Measurements from ENCODE around the gene KCTD16. TPM values are rescaled to one million over a fixed set of nuclear protein-coding genes. Genes with fewer than 3 reads are reported as not detected.
A peak's percentile ranks its signal among the peaks of the same experiment; 100 is the strongest.

The KCTD16 gene
- total and polyA plus RNA-seq, 5 donors = 0.07 to 1.1 (median 0.44) TPM

DNA sequence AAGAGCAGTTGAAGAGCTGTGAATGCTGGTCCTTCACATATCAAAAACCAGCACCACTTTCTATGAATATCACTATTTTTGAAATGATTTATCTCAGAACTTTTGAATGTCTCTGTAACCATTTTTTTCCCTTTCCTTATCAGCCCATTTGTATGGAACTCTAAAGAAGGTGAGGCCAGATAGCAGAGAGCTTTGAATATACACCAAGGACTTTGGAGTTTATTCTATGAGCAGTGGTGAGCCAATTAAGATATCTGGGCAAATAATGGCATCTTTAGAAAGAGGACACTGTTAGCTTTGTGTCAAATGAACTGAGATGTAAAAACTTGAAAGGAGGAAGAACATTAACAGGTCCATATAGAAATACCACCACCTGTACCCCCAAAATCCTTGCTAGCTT, 22.0 kb downstream of the KCTD16 start:
- ATAC-seq (no peak), DNase-seq (no peak)
- Histone ChIP-seq H3K4me3 (ENCODE audit: low read length) (no peak overlapping the region), H3K27me3 (ENCODE audit: control insufficient read depth, insufficient read depth) (no peaks in the 10 kb centered on the region), H3K27ac (ENCODE audit: low read length) (no peak overlapping the region), H3K9me3 (ENCODE audit: control insufficient read depth, low read length) (no peaks in the 10 kb centered on the region), H3K4me1 (ENCODE audit: control insufficient read depth, insufficient read depth, low read length) (no peaks in the 10 kb centered on the region)
- intact Hi-C loops (cut with DNase I) = no loop called here

DNA sequence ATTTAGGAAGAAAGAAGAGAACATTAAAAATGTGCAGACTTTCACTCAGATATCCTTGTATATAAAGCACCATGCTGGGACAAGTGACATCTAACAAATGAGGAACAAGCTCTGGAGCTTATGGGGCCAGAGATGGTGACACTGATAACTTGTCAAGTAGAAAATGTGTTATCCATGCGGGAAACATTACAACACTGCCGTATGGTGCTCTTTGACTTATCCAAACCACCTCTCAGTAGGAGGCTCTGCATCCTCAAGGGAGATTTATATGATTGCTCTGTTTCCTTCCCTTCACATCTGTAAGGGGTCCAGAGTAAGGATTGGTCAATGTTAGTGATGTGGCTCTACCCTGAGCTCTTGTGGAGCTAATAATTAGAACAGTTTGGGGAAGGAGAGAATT, 23.5 kb downstream of the KCTD16 start:
- no peaks in the 10 kb centered on the region for H3K27me3 ChIP-seq (ENCODE audit: control insufficient read depth, insufficient read depth)
- H3K9me3 ChIP-seq (ENCODE audit: control insufficient read depth, low read length) = no peaks in the 10 kb centered on the region
- no peak overlapping the region for H3K4me3 ChIP-seq (ENCODE audit: low read length)
- no peaks in the 10 kb centered on the region for H3K4me1 ChIP-seq (ENCODE audit: control insufficient read depth, insufficient read depth, low read length)
- intact Hi-C loops (cut with DNase I) = no loop called here
- no peak overlapping the region for H3K27ac ChIP-seq (ENCODE audit: low read length)
- DNase-seq (no peak), ATAC-seq (no peak)
- WGBS = 66% methylated on average over 2 of the region's 2 CpGs

- Histone ChIP-seq H3K9me3 (ENCODE audit: control insufficient read depth, low read length) (no peaks in the 10 kb centered on the region), H3K27me3 (ENCODE audit: control insufficient read depth, insufficient read depth) (no peaks in the 10 kb centered on the region), H3K4me1 (ENCODE audit: control insufficient read depth, insufficient read depth, low read length) (no peaks in the 10 kb centered on the region), H3K4me3 (ENCODE audit: low read length) (no peak overlapping the region), H3K27ac (ENCODE audit: low read length) (no peak overlapping the region)
- intact Hi-C loops (cut with DNase I) = no loop called here
- WGBS = 66% methylated on average over 4 of the region's 4 CpGs
- no peak for DNase-seq
- no peak for ATAC-seq
Measured at GRCh38 chr5:144195448-144195847, 24.8 kb downstream of the KCTD16 start.

- intact Hi-C loops (cut with DNase I) = no loop called here
- WGBS = 85% methylated on average over 1 of the region's 1 CpG
Measured at GRCh38 chr5:144196612-144197011, 25.9 kb downstream of the KCTD16 start.

GRCh38 chr5:144198386-144198785, 27.7 kb downstream of the KCTD16 start:
- Histone ChIP-seq H3K9me3 (ENCODE audit: control insufficient read depth, low read length) (no peaks in the 10 kb centered on the region), H3K4me3 (ENCODE audit: low read length) (no peak overlapping the region), H3K4me1 (ENCODE audit: control insufficient read depth, insufficient read depth, low read length) (no peaks in the 10 kb centered on the region), H3K27me3 (ENCODE audit: control insufficient read depth, insufficient read depth) (no peaks in the 10 kb centered on the region), H3K27ac (ENCODE audit: low read length) (no peak overlapping the region)
- WGBS = 84% methylated on average over 3 of the region's 3 CpGs
- no peak for ATAC-seq
- no peak for DNase-seq
- intact Hi-C loops (cut with DNase I) = no loop called here

More at GRCh38 chr5:144196612-144197011, 25.9 kb downstream of the KCTD16 start:
- no peaks in the 10 kb centered on the region for H3K4me1 ChIP-seq (ENCODE audit: control insufficient read depth, insufficient read depth, low read length)
- no peaks in the 10 kb centered on the region for H3K27me3 ChIP-seq (ENCODE audit: control insufficient read depth, insufficient read depth)
- H3K27ac ChIP-seq (ENCODE audit: low read length) = no peak overlapping the region
- no peaks in the 10 kb centered on the region for H3K9me3 ChIP-seq (ENCODE audit: control insufficient read depth, low read length)
- ATAC-seq = no peak
- H3K4me3 ChIP-seq (ENCODE audit: low read length) = no peak overlapping the region
- no peak for DNase-seq

GRCh38 chr5:144201588-144201987, 30.9 kb downstream of the KCTD16 start:
- intact Hi-C loops (cut with DNase I) = loop anchor here in 2 of 4 donors (10.0 kb wide), 2 partner anchors 183 to 1033 kb away; no protein-coding TSS in a partner anchor
- no peak for ATAC-seq
- no peak for DNase-seq
- no peak overlapping the region for H3K4me3 ChIP-seq (ENCODE audit: low read length)
- H3K9me3 ChIP-seq (ENCODE audit: control insufficient read depth, low read length) = no peaks in the 10 kb centered on the region
- H3K27ac ChIP-seq (ENCODE audit: low read length) = no peak overlapping the region
- WGBS = 49% methylated on average over 5 of the region's 5 CpGs
- no peaks in the 10 kb centered on the region for H3K27me3 ChIP-seq (ENCODE audit: control insufficient read depth, insufficient read depth)
- no peaks in the 10 kb centered on the region for H3K4me1 ChIP-seq (ENCODE audit: control insufficient read depth, insufficient read depth, low read length)

DNA sequence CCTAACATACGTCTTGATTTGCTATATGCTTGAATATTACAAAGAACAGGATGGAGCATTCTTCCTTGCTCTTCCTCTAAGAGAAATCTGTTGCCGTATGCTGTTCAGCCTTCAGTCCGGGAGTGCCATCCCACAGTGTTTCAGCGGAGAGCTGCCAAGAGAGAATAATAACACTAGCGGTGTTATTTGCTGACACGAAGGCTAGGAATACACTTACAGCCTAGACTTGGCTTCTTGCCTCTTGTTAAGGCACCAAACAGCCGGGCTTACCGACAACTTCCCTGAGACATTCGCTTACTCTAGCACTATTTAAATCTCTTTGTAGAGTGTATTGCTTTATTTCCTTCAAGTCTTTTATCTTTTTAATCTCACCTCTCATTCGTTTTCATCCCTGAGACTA, 31.4 kb downstream of the KCTD16 start:
- intact Hi-C loops (cut with DNase I) = loop anchor here in 2 of 4 donors (10.0 kb wide), 2 partner anchors 183 to 1033 kb away; no protein-coding TSS in a partner anchor
- no peaks in the 10 kb centered on the region for H3K27me3 ChIP-seq (ENCODE audit: control insufficient read depth, insufficient read depth)
- 17% methylated on average over 10 of the region's 10 CpGs for WGBS
- H3K4me1 ChIP-seq (ENCODE audit: control insufficient read depth, insufficient read depth, low read length) = no peaks in the 10 kb centered on the region
- no peaks in the 10 kb centered on the region for H3K9me3 ChIP-seq (ENCODE audit: control insufficient read depth, low read length)
- DNase-seq (no peak), ATAC-seq (peak; percentile 40 to 55)
- no peak overlapping the region for H3K27ac ChIP-seq (ENCODE audit: low read length)
- H3K4me3 ChIP-seq (ENCODE audit: low read length) = no peak overlapping the region

DNA sequence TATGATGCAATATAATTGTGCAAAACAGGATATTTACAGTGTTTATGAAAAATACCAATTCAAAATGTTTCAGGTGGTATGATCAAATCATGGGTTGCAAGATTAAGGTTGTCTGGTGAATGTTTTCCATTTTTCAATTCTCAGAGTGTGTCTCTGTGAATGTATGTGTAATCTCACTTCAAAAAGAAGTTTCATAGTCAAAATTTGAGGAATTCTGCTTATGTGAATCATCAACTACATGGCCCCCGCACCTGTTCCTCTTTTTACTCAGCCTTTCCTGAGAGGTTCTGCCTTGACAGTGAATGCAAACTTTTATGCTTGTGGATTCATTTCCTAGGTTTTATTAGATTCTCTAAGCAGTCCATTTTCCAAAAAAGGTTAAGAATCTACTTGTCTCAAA, 32.1 kb downstream of the KCTD16 start:
- H3K4me1 ChIP-seq (ENCODE audit: control insufficient read depth, insufficient read depth, low read length) = no peaks in the 10 kb centered on the region
- intact Hi-C loops (cut with DNase I) = loop anchor here in 2 of 4 donors (10.0 kb wide), 2 partner anchors 182 to 1032 kb away; no protein-coding TSS in a partner anchor
- ATAC-seq = no peak
- no peak overlapping the region for H3K27ac ChIP-seq (ENCODE audit: low read length)
- DNase-seq = no peak
- H3K9me3 ChIP-seq (ENCODE audit: control insufficient read depth, low read length) = no peaks in the 10 kb centered on the region
- WGBS = 88% methylated on average over 1 of the region's 1 CpG
- H3K4me3 ChIP-seq (ENCODE audit: low read length) = no peak overlapping the region
- no peaks in the 10 kb centered on the region for H3K27me3 ChIP-seq (ENCODE audit: control insufficient read depth, insufficient read depth)

DNA sequence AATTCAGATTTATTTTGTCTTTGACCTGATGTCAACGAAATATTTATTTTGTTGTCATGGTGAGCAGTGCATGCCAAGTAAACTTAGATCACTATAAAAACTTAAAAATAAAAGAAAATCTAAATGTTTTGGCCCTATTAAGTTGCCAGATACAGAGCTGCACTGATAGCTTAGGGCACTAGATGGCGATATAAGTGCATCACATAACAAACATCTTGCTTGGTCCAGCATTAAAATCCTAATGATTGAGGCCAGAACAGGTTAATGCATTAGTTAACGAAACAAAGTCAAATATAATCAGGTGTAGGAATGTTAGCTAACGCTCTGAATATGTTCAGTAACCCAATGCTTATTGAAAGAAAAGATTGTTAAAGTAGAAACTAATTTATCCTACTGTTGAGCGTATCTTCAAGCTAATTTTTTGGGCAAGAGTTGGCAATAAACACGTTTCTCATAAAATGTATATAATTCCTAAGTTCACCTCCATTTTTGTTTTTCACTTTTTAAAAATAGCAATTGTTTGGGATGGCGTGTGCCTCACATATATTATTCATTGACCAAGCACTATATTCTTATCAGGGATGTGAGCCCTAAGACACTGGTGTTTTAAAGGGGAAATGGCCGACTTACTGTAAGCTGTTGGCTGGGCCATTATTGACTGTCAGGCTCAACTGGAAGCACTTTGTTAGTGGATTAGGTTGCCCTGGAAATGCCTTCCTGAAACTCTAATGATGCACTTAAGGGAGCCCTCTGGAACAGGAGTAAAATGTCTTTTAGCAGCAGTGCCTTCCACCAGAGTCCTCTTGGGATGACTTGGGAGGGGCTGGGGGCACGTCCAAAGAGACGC, 33.3 kb downstream of the KCTD16 start:
- Histone ChIP-seq H3K27ac (ENCODE audit: low read length) (no peak overlapping the region), H3K4me3 (ENCODE audit: low read length) (no peak overlapping the region), H3K9me3 (ENCODE audit: control insufficient read depth, low read length) (no peaks in the 10 kb centered on the region), H3K27me3 (ENCODE audit: control insufficient read depth, insufficient read depth) (no peaks in the 10 kb centered on the region), H3K4me1 (ENCODE audit: control insufficient read depth, insufficient read depth, low read length) (no peaks in the 10 kb centered on the region)
- DNase-seq (no peak), ATAC-seq (peak; percentile 61 to 73)
- intact Hi-C loops (cut with DNase I) = loop anchor here in 2 of 4 donors (10.0 kb wide), 2 partner anchors 181 to 1031 kb away; no protein-coding TSS in a partner anchor
- 35% methylated on average over 10 of the region's 10 CpGs for whole genome bisulfite sequencing

GRCh38 chr5:144205141-144205551, 34.5 kb downstream of the KCTD16 start:
- Histone ChIP-seq H3K27ac (ENCODE audit: low read length) (no peak overlapping the region), H3K4me1 (ENCODE audit: control insufficient read depth, insufficient read depth, low read length) (no peaks in the 10 kb centered on the region), H3K9me3 (ENCODE audit: control insufficient read depth, low read length) (no peaks in the 10 kb centered on the region), H3K27me3 (ENCODE audit: control insufficient read depth, insufficient read depth) (no peaks in the 10 kb centered on the region), H3K4me3 (ENCODE audit: low read length) (peak overlapping the region; percentile 0)
- ATAC-seq = peak; percentile 66 to 68
- peak; percentile 37 to 61 (median 57) for DNase-seq
- intact Hi-C loops (cut with DNase I) = loop anchor here in 3 of 4 donors (5.0 to 10.0 kb wide), 3 partner anchors 180 to 1842 kb away; no protein-coding TSS in a partner anchor
- WGBS = 2% methylated on average over 31 of the region's 31 CpGs

GRCh38 chr5:144206141-144206540, 35.5 kb downstream of the KCTD16 start:
- H3K27me3 ChIP-seq (ENCODE audit: control insufficient read depth, insufficient read depth) = no peaks in the 10 kb centered on the region
- H3K4me1 ChIP-seq (ENCODE audit: control insufficient read depth, insufficient read depth, low read length) = no peaks in the 10 kb centered on the region
- WGBS = 45% methylated on average over 2 of the region's 2 CpGs
- H3K27ac ChIP-seq (ENCODE audit: low read length) = no peak overlapping the region
- intact Hi-C loops (cut with DNase I) = loop anchor here in 3 of 4 donors (5.0 to 10.0 kb wide), 3 partner anchors 179 to 1841 kb away; no protein-coding TSS in a partner anchor
- no peak for ATAC-seq
- no peaks in the 10 kb centered on the region for H3K9me3 ChIP-seq (ENCODE audit: control insufficient read depth, low read length)
- no peak overlapping the region for H3K4me3 ChIP-seq (ENCODE audit: low read length)
- no peak for DNase-seq

All from right cardiac atrium (tissue), 5 donors.